HG03095 (cell line): ENCODE results near the gene ATRNL1.
"Not testable (repeated sequence)": the region's sequence is repeated elsewhere in the genome, so short reads cannot be mapped to it uniquely, and the experiment has no call there.

Experiments
- ATAC-seq: cut with Tn5 transposase; IDR thresholded peaks from one replicate; pipeline ENCODE4 v1.9.1; 2021; ENCODE audit warnings: moderate library complexity; ENCODE audit not compliant: unreplicated experiment

The ATRNL1 gene

DNA sequence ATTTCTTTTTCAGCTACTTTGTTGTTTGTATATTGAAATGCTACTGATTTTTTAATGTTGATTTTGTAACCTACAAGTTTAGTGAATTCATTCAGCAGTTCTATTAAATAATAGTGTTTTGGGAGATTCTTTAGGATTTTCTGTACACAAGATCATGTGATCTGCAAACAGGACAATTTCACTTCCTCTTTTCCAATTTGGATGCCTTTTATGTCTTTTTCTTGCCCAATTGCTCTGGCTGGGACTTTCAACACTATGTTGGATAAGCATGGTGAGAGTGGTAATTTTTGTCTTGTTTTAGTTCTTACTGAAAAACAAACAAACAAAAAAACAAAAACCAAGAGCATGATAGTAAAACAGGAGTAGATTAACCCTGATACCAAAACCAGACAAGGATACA is 316.2 kb downstream of the ATRNL1 start:
- no peak for ATAC-seq

DNA sequence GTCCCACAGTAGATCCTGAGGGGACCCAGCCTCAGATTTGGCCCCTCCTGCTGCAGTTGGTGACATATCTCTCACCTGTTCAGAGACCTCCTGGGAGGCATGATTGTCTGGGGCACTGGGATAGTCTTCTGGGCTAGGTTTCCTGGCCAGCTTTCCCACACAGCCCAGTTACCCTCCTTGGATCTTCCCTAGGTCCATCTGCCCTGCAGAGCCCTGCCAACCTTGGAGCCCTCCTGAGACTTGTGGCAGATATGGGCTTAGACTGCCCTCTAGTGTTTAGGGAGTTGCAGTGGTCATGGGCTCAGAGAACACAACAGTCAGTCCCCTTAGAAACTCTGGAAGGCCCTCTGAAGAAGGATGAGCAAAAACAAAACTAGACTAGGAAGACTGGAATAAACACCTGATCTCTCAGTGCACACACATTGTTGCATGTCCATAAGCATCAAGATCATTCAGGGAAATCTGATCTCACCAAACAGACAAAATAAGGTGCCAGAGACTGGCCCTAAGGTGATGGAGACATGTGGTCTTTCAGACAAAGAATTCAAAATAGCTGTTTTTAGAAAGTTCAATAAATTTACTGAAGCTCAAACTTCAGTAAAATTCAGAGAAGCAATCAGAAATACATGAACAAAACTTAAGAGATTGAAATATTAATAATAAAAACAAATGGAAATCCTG is 324.6 kb downstream of the ATRNL1 start:
- peak; percentile 95 for ATAC-seq

DNA sequence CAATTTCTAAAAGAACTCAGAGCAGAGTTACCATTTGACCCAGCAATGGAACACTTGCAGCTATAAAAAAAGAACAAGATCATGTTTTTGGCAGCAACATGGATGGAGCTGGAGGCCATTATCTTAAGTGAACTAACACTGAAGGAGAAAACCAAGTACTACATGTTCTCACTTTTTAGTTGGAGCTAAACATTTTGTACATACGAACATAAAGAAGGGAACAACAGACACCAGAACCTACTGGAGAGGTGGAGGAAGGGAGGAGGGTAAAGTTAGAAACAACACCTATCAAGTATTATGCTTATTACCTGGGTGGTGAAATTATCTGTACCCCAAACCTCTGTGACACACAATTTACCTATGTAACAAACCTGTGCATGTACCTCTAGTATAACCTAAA is 329.5 kb downstream of the ATRNL1 start:
- no peak for ATAC-seq

DNA sequence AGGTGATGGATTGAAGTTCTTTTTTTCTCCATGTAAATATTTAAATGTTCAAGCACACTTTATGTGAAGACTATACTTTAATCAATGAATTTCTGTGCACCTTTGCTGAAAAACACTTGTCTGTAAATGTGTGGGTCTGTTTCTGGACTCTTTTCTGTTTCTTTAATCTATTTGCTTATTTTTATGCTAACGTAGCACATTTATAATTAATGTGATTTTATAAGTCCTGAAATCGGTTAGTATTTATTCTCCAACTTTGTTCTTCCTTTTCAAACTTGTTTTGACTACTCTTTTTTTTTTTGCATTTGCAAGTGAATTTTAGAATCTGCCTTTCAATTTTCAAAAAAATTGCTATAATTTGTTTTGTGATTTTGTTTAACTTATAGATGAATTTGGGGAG is 334.4 kb downstream of the ATRNL1 start:
- no peak for ATAC-seq

DNA sequence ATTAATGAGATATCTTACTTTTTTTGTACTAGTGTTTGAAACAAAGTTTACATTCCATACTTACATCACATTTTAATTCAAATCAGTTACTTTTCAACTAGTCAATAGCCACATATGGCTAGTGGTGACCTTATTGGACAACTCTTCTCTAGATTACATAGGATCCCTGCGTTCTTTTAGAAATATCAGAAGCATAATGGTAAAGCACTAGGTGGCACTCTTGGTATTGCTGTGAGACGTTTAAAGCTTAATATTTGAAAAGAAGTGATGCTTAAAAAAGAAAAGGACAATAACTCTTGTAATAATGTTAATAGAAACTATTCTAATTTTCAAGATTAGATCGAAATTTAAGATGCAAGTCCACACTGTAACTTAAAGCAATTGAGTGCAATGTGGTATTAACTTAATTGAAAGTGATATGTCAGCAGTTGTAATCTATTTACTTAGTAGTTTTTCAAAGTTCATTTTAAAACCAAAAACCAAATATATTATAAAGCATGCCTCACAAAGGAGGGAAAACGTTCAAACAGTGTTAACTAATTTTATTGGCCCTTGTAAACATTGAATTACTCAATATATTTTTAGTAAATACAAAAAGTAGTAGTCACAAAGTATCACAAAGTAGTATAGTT is 339.1 kb downstream of the ATRNL1 start:
- ATAC-seq: no peak

DNA sequence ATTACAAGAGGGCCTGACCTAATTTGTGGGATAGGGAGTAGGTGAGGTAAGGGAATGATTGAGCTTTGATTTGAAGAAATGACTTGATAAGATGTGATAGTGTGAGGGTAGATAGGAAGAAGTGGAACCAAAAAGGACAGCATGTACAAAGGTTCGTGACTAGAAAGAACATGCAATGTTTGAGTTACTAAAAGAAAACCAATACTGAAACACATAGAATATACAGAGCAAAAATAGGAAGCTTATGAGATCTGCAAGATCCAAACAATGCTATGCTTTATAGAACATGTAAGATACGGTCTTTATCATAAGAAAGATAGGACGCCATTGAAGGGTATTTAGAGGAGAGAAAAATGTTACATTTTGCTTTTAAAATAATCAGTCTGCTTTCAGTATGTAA is 343.8 kb downstream of the ATRNL1 start:
- no peak for ATAC-seq

DNA sequence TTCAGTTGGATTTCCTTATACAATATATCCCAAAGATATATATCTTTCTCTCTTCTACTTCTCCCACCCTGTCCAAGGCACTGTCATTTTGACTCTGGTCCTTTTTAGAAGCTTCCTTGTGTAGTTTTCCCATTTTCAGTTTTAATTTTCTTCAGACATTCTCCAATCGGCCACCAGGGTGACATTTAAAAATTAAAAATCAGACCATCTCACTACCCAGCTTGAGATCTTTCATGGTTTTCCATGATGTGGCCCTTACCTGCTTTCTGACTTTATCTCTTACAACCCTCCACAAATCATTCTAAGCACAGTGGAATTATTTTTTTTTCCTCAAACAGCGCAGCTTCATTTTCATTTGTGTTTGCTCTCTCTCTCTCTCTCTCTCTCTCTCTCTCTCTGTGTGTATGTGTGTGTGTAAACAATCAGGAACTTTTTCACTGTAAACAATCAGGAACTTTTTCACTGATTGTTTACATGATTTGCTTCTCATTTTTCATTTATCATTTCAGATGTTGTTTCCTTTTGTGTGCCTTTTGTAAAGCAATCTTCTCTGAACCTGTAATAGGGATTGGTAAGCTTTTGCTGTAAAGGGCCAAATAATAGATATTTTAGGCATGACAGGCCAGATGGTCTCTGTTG is 348.9 kb downstream of the ATRNL1 start:
- no peak for ATAC-seq

DNA sequence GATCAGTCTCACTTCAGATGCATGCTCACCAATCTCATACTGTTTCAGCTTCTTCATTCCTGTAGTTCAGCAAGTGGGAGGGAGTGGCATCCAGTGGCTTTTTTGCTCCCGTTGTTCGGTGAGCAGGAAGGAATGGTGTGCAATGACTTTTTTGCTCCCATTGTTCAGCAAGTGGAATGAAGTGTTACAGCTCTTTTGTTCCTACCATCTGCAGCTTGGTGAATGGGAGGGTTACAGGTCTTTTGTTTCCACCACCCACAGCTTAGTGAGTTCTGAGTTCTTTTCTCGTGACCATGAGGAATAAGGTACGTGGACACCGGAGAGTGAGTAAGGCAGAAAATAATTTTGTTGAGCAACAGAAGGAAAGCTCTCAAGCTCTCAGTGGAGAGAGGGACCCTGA is 363.6 kb downstream of the ATRNL1 start:
- ATAC-seq: no peak

DNA sequence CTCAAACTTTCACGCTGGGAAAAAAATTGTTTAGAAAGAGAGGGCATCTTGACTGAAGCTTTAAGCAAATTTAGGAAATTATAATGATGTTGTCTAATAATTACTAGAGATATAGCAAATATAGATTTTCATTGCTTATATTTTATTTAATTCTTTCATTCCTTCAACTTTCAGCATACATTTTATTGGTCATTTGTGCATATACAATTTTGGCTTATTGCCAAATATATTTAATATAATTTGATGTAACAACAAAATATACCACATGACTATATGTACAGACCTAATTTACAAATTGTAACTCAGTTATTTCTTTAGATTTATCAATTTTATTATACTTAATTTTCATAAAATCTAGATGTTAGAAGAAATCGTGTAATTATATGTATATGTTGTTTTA is 390.1 kb downstream of the ATRNL1 start:
- no peak for ATAC-seq

DNA sequence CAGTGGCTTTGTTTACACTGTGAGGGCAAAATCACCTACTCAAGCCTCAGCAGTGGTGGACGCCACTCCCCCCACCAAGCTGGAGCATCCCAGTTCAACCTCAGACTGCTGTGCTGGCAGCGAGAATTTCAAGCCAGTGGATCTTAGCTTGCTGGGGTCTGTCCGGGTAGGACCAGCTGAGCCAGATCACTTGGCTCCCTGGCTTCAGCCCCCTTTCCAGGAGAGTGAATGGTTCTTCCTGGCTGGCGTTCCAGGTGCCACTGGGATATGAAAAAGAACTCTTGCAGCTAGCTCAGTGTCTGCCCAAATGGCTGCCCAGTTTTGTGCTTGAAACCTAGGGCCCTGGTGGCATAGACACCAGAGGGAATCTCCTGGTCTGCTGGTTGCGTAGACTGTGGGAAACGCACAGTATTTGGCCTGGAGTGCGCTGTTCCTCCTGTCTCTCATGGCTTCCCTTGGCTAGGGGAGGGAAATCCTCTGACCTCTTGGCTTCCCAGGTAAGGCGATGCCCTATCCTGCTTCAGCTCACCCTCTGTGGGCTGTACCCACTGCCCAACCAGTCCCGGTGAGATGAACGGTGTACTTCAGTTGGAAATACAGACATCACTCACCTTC is 398.5 kb downstream of the ATRNL1 start:
- ATAC-seq: no peak

DNA sequence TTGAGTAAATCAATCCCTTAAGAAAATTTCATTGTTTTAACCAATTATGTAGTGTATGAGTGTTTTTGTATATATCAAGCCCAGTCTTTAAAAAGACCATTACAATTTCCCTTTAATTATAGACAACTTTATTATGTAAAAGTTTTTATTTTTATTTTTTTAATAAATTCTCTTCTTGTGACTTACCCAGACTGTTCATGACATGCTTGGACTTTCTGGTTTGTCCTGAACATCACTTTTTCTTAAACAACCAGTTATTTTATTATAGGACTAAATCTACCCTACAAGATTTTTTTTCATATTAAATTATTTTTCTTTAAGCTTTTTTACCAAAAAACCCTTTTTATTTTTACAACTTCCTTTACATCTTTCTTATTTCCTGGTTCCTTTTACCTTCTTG is 410.4 kb downstream of the ATRNL1 start:
- no peak for ATAC-seq

DNA sequence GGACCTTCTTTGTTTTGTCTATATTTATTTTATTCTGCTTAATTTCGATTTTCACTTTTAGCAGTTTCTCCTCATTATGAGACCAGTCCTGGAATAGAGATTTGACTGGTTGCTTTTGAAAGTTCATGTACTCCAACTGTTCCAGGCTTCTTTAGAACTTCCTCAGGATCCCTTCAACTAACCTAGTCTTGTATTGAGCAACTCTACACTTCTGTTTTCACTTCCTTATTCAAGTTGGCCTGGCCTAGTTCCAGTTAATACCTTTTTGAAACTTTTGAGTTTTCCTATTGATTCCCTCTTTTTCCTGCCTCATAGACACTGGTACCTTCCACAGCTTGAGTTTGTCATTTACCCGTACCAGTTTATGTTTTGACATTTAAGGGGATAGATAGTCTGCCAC is 421.7 kb downstream of the ATRNL1 start:
- no peak for ATAC-seq

DNA sequence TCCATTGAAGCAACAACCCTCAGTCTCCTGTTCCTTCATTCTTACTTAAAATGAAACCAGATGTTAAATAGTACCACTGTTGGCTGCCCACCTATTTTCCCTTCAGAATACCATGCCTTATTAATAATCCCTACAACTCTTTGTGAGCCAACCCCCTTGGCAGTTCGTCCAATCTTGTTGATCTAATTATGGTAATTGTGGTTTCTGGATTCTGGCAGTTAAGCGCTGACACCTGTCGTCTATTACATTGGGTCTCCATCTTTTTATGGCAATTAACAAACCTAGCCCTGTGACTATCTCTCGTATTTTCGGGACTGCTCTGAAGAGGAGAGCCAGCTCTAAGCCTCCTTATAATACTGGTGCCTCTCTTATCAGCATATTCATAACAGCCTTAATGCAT is 432.0 kb downstream of the ATRNL1 start:
- ATAC-seq: no peak

DNA sequence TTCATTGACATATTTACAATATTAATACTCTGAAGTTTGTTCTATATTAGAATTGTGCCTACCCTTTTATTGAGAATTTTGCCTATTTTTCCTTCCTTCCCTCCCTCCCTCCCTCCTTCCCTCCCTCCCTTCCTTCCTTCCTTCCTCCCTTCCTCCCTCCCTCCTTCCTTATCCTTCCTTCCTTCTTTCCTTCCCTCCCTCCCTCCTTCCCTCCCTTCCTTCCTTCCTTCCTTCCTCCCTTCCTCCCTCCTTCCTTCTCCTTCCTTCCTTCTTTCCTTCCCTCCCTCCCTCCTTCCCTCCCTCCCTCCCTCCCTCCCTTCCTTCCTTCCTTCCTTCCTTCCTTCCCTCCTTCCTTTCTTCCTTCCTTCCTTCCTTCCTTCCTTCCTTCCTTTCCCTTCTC is 434.5 kb downstream of the ATRNL1 start:
- ATAC-seq: not testable (repeated sequence)

DNA sequence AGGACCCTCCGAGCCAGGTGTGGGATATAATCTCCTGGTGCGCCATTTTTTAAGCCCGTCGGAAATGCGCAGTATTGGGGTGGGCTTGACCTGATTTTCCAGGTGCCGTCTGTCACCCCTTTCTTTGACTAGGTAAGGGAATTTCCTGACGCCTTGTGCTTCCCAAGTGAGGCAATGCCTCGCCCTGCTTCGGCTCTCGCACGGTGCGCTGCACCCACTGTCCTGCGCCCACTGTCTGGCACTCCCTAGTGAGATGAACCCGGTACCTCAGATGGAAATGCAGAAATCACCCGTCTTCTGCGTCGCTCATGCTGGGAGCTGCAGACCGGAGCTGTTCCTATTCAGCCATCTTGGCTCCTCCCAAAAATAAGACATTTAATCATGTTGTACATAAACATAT is 443.2 kb downstream of the ATRNL1 start:
- not testable (repeated sequence) for ATAC-seq

DNA sequence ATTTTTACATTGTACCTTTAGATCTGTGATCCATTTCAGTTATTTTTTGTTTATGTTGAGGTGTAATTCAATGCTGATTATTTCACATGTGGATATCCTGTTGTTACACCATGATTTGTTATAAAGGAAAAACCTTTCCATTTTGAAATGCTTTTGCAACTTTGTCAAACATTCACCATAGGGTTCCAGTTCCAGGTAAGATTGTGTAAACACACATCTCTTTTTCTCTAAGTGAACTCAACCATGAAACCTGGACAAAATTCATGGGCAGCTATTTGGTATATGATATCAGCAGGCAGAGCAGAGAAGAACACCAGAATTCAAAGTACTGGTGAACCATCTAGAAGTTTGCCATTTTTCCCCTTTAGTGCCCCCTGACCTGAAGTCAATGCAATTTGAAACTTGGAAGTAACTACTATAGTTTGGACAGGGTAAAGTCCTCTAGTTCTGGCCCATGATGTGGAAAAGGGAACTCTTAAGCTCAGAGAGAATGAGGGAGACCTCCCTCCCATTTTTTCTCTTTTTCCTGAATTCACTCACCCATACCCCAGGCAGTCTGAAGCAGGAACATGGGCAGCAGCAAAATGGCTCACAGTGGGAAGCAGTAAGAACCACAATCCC is 446.1 kb downstream of the ATRNL1 start:
- ATAC-seq: no peak

DNA sequence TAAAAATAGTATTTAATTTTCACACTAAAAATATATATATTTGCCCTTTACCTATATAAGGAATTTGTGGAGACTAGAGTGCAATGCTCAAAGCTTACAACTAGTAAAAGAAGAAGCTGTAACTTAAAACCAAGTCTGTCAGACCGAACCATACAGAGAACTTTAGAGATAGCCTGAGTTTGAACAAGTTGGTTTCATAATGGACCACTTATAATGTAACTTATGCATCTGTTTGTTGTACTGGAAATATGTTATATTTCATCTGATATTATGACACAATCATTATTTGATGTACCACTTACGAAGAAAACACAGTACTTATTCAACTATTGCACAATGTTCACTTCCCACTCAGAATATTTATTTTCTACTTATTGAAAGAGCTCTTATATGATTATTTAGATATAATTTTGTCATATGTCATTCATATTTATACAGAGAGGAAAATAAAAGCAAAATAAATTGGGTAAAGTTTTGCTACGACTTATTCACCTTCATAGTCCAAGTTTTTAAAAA is 462.8 kb downstream of the ATRNL1 start:
- ATAC-seq: no peak

DNA sequence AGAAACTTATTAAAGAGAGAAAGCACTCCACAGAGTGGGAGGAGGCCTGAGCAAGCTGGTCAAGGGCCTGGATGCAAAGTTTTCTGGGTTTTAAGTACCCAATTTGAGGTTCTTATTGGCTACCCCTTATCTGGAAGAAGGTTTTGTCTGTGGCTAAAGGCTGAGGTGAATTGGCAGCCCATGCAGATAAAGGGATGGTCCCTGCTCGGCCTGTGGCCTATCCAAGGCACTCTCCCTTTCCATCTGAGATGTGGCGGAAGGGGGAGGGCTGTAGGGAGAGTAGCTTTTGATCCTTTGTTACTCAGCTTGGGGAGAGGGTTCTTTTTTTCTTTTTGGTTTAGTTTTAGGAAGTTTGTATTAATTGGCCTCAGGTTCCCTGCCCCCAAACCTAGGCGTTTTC is 465.1 kb downstream of the ATRNL1 start:
- no peak for ATAC-seq

DNA sequence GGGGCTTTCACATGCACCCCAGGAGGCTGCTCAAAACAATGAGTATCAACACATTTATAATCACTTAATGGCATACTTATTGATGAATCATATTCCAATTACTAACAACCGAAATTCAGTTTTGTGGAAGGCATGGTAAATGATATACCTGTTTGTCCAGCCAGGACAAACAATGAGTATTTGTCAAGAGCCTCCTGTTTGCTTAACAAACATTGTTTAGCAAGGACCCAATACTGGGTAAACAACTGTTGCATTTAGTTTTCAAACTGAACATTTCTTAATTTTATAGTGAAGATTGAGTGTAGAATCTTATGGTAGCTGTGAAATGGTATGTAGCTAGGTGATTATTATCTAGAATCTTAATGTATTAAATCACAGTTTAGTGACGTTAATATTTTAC is 473.7 kb downstream of the ATRNL1 start:
- no peak for ATAC-seq

DNA sequence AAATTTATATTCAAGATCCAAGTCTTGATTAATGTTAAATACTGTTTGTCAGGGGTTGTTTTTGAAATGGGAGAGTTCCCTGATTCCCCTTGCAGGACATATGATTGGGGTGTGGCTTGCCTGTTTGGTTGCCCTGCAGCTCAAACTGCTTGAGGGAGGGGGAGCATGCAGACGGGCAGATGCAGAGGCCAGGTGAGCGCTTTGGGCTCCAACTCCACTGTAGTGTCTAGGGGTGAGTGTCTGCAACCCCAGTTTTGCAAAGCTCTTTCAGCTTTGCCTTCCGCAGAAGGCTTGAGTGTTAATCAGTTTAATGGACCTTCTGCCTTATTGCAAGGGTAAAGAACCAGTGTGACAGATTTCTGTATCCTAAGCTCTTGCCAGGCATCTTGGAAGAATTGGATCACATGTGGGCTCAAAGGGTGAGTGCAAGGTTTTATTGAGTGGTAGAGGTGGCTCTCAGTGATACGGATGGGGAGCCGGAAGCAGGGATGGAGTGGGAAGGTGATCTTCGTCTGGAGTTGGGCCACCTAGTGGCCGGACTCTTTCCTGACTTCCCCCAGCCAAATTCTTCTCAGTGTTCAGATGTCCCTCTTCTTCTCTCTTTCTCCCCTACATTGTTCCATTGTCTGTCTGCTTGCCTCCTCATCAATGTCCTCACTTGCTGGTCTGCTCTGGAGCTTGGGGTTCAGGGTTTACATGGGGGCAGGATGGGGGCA is 479.7 kb downstream of the ATRNL1 start:
- ATAC-seq: no peak

DNA sequence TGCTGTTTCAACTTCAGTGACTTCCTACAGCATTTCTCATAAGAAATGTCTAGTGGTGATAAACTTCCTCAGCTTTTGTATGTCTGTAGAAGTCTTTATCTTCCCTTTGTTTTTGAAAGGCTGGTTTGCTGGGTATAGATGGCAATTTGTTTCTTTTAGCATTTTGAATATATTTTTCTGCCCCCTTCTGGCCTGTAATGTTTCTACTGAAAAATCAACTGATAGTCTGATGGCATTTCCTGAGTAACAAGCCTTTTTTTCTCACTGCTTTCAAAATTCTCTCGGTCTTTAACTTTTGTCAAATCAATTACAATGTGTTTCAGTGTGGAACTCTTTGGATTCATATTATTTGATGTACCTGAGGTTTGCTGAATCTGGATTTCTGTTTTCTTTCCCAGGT is 487.1 kb downstream of the ATRNL1 start:
- no peak for ATAC-seq
